Thyroid gland (tissue), 4 donors: ENCODE results near the gene EML6.
"Not testable (repeated sequence)": the region's sequence is repeated elsewhere in the genome, so short reads cannot be mapped to it uniquely, and the experiment has no call there.

Source experiments
- POLR2A ChIP-seq, 2 donors: fragments of 450-650 bp; IDR thresholded peaks; one replicate each; pipeline ENCODE4 v1.6.1; 2017; ENCODE audit warnings: antibody characterized with exemption in 2 of 2, mild to moderate bottlenecking in 2 of 2, moderate library complexity in 1 of 2
- TF ChIP-seq, protein P1 (sequence below), 6 experiments: fragments of 200-600 bp in 3 of 6; fragments of 450-650 bp in 3 of 6; sonication (generic) in 3 of 6; IDR thresholded peaks; one replicate each; pipeline ENCODE4 v1.5.1; 2016 to 2019; ENCODE audit warnings: antibody characterized with exemption in 6 of 6, mild to moderate bottlenecking in 2 of 6, inconsistent platforms in 1 of 6, moderate library complexity in 1 of 6

DNA sequence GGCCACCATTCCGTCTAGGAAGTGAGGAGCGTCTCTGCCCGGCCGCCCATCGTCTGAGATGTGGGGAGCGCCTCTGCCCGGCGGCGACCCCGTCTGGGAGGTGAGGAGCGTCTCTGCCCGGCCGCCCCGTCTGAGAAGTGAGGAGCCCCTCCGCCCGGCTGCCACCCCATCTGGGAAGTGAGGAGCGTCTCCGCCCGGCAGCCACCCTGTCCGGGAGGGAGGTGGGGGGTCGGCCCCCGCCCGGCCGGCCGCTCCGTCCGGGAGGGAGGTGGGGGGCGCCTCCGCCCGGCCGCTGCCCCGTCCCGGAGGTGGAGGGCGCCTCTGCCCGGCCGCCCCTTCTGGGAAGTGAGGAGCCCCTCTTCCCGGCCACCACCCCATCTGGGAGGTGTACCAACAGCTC is 24.5 kb upstream of the EML6 start:
- TF ChIP-seq, protein P1, sequence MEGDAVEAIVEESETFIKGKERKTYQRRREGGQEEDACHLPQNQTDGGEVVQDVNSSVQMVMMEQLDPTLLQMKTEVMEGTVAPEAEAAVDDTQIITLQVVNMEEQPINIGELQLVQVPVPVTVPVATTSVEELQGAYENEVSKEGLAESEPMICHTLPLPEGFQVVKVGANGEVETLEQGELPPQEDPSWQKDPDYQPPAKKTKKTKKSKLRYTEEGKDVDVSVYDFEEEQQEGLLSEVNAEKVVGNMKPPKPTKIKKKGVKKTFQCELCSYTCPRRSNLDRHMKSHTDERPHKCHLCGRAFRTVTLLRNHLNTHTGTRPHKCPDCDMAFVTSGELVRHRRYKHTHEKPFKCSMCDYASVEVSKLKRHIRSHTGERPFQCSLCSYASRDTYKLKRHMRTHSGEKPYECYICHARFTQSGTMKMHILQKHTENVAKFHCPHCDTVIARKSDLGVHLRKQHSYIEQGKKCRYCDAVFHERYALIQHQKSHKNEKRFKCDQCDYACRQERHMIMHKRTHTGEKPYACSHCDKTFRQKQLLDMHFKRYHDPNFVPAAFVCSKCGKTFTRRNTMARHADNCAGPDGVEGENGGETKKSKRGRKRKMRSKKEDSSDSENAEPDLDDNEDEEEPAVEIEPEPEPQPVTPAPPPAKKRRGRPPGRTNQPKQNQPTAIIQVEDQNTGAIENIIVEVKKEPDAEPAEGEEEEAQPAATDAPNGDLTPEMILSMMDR (IDR thresholded peaks at IDR 0.05), result not testable (repeated sequence)
- TF ChIP-seq POLR2A (IDR thresholded peaks at IDR 0.05), result not testable (repeated sequence)
